ENCODE data around the gene FADD.

The FADD gene

DNA sequence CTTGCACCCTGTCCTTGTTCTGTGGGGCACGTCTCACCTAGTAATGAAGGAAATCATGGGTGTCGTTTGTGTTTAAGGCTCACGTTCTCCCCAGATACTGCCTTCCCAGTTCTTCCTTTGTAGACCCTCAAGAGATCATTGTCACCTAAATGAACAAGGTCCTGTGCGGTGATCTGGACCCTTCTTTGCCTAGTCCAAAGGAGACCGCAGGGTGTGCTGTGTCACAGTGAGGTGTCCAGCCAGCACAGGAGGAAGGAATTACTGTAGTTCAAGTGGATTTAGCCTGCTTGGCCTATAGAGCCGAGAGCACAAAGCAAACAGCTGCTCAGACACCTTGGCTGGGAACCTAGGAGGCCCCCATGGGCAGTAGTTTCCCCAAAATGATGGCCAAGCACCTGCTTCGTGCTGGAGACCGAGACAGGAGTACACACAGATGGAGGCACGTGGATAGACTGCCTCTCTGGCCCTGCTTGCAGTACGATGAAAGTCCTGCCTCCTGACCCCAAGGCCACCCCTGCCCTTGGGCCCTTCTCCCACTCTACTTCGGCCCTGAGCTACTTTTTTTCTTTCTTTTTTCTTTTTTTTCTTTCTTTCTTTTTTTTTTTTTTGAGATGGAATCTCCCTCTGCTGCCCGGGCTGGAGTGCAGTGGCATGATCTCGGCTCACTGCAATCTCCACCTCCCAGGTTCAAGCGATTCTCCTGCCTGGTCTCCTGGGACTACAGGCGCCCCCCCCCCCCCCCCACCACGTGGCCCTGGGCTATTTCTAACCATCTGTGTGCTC lies 48.0 kb downstream of the FADD start (continued):
- TF ChIP-seq, protein P1, sequence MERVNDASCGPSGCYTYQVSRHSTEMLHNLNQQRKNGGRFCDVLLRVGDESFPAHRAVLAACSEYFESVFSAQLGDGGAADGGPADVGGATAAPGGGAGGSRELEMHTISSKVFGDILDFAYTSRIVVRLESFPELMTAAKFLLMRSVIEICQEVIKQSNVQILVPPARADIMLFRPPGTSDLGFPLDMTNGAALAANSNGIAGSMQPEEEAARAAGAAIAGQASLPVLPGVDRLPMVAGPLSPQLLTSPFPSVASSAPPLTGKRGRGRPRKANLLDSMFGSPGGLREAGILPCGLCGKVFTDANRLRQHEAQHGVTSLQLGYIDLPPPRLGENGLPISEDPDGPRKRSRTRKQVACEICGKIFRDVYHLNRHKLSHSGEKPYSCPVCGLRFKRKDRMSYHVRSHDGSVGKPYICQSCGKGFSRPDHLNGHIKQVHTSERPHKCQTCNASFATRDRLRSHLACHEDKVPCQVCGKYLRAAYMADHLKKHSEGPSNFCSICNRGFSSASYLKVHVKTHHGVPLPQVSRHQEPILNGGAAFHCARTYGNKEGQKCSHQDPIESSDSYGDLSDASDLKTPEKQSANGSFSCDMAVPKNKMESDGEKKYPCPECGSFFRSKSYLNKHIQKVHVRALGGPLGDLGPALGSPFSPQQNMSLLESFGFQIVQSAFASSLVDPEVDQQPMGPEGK (CRISPR knock-in tag; IDR thresholded peaks at IDR 0.05; ENCODE audit: borderline replicate concordance): no peak
- TF ChIP-seq, protein P2, sequence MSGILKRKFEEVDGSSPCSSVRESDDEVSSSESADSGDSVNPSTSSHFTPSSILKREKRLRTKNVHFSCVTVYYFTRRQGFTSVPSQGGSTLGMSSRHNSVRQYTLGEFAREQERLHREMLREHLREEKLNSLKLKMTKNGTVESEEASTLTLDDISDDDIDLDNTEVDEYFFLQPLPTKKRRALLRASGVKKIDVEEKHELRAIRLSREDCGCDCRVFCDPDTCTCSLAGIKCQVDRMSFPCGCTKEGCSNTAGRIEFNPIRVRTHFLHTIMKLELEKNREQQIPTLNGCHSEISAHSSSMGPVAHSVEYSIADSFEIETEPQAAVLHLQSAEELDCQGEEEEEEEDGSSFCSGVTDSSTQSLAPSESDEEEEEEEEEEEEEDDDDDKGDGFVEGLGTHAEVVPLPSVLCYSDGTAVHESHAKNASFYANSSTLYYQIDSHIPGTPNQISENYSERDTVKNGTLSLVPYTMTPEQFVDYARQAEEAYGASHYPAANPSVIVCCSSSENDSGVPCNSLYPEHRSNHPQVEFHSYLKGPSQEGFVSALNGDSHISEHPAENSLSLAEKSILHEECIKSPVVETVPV (CRISPR knock-in tag; IDR thresholded peaks at IDR 0.05): no peak
- no peak for TF ChIP-seq ZC3H10 (CRISPR knock-in tag; IDR thresholded peaks at IDR 0.05)
- TF ChIP-seq OSR1 (CRISPR knock-in tag; IDR thresholded peaks at IDR 0.05): no peak
- no peak for TF ChIP-seq ISL1 (CRISPR knock-in tag; IDR thresholded peaks at IDR 0.05)
- TF ChIP-seq ZFP30 (CRISPR knock-in tag; IDR thresholded peaks at IDR 0.05): no peak
- no peak for TF ChIP-seq ZFP3 (CRISPR knock-in tag; IDR thresholded peaks at IDR 0.05)

DNA sequence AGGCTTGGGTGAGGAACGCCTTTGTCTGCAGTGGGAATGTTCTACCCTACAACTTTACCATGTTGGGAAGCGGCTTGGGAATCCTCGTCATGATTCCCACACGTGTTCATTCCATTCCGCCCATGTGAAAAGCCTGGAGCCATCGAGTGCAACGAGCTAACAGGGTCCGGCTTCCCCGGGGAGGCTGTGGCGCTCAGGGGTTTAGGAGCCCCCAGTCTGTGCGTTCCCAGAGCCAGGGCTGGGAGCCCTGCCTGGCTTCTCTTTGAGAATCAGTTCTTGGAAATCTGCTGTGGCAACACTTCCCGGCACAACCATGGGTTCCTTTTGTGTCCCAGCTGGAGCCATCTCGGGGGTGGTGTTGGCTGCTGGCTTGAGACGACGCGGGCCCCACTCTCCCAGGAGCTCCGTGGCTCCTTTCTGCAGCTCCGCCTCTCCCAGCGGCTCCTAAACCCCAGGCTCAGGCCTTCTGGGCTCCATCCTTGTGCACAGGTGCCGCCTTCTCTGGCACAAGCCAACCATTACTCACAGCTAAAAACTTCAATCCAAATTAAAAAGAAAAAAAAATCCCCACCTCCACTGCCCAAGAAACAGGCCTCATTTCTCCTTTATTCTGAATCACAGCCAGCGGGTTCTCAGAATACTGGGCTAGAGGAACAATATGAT lies 48.7 kb downstream of the FADD start:
- no peak for ATAC-seq
- TF ChIP-seq ZNF70 (CRISPR knock-in tag; IDR thresholded peaks at IDR 0.05): no peak
- no peak for TF ChIP-seq ARNTL (CRISPR knock-in tag; IDR thresholded peaks at IDR 0.05; ENCODE audit: borderline replicate concordance, low read depth)
- TF ChIP-seq, protein P1 (CRISPR knock-in tag; IDR thresholded peaks at IDR 0.05; ENCODE audit: borderline replicate concordance): no peak
- no peak for TF ChIP-seq ZNF8 (CRISPR knock-in tag; IDR thresholded peaks at IDR 0.05)
- TF ChIP-seq ZNF565 (CRISPR knock-in tag; conservative IDR thresholded peaks at IDR 0.05; ENCODE audit: low read depth): no peak
- no peak for TF ChIP-seq PPARA (CRISPR knock-in tag; IDR thresholded peaks at IDR 0.05; ENCODE audit: borderline replicate concordance)
- no peak for TF ChIP-seq ISL1 (CRISPR knock-in tag; IDR thresholded peaks at IDR 0.05)

DNA sequence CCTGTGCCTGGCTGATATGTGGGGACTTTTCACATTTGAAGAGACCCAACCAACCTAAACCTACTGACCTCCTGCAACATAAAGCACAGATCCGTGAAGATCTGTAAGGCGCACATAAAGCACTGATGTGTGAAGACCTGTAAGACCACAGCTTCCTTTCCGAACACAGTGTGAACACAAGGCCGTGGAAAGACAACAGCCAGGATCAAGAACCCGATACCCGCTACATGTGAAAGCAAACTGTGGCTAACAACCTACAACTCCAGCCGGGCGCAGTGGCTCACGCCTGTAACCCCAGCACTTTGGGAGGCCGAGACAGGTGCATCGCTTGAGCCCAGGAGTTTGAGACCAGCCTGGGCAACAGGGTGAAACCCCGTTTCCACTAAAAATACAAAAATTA lies 49.7 kb downstream of the FADD start:
- no peak for ATAC-seq
- TF ChIP-seq OSR1 (CRISPR knock-in tag; IDR thresholded peaks at IDR 0.05) (no peak), ZNF8 (CRISPR knock-in tag; IDR thresholded peaks at IDR 0.05) (no peak), TOX (CRISPR knock-in tag; IDR thresholded peaks at IDR 0.05; ENCODE audit: borderline replicate concordance) (no peak), ARNTL (CRISPR knock-in tag; IDR thresholded peaks at IDR 0.05; ENCODE audit: borderline replicate concordance, low read depth) (no peak), ZFP3 (CRISPR knock-in tag; IDR thresholded peaks at IDR 0.05) (no peak), CSDC2 (CRISPR knock-in tag; IDR thresholded peaks at IDR 0.05) (no peak), BACH2 (CRISPR knock-in tag; IDR thresholded peaks at IDR 0.05; ENCODE audit: borderline replicate concordance) (no peak), ESRRG (CRISPR knock-in tag; IDR thresholded peaks at IDR 0.05) (no peak), TCF4 (CRISPR knock-in tag; IDR thresholded peaks at IDR 0.05; ENCODE audit: borderline replicate concordance) (no peak), RARB (CRISPR knock-in tag; IDR thresholded peaks at IDR 0.05) (no peak), ISL1 (CRISPR knock-in tag; IDR thresholded peaks at IDR 0.05) (no peak), PPARA (CRISPR knock-in tag; IDR thresholded peaks at IDR 0.05; ENCODE audit: borderline replicate concordance) (no peak), ZNF70 (CRISPR knock-in tag; IDR thresholded peaks at IDR 0.05) (no peak), ZC3H10 (CRISPR knock-in tag; IDR thresholded peaks at IDR 0.05) (no peak)
- TF ChIP-seq, protein P3, sequence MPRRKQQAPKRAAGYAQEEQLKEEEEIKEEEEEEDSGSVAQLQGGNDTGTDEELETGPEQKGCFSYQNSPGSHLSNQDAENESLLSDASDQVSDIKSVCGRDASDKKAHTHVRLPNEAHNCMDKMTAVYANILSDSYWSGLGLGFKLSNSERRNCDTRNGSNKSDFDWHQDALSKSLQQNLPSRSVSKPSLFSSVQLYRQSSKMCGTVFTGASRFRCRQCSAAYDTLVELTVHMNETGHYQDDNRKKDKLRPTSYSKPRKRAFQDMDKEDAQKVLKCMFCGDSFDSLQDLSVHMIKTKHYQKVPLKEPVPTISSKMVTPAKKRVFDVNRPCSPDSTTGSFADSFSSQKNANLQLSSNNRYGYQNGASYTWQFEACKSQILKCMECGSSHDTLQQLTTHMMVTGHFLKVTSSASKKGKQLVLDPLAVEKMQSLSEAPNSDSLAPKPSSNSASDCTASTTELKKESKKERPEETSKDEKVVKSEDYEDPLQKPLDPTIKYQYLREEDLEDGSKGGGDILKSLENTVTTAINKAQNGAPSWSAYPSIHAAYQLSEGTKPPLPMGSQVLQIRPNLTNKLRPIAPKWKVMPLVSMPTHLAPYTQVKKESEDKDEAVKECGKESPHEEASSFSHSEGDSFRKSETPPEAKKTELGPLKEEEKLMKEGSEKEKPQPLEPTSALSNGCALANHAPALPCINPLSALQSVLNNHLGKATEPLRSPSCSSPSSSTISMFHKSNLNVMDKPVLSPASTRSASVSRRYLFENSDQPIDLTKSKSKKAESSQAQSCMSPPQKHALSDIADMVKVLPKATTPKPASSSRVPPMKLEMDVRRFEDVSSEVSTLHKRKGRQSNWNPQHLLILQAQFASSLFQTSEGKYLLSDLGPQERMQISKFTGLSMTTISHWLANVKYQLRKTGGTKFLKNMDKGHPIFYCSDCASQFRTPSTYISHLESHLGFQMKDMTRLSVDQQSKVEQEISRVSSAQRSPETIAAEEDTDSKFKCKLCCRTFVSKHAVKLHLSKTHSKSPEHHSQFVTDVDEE (CRISPR knock-in tag; IDR thresholded peaks at IDR 0.05): no peak
- TF ChIP-seq, protein P2 (CRISPR knock-in tag; IDR thresholded peaks at IDR 0.05): no peak
- TF ChIP-seq, protein P4, sequence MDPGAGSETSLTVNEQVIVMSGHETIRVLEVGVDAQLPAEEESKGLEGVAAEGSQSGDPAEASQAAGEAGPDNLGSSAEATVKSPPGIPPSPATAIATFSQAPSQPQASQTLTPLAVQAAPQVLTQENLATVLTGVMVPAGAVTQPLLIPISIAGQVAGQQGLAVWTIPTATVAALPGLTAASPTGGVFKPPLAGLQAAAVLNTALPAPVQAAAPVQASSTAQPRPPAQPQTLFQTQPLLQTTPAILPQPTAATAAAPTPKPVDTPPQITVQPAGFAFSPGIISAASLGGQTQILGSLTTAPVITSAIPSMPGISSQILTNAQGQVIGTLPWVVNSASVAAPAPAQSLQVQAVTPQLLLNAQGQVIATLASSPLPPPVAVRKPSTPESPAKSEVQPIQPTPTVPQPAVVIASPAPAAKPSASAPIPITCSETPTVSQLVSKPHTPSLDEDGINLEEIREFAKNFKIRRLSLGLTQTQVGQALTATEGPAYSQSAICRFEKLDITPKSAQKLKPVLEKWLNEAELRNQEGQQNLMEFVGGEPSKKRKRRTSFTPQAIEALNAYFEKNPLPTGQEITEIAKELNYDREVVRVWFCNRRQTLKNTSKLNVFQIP (CRISPR knock-in tag; IDR thresholded peaks at IDR 0.05; ENCODE audit: borderline replicate concordance, low read depth): no peak
- TF ChIP-seq, protein P5, sequence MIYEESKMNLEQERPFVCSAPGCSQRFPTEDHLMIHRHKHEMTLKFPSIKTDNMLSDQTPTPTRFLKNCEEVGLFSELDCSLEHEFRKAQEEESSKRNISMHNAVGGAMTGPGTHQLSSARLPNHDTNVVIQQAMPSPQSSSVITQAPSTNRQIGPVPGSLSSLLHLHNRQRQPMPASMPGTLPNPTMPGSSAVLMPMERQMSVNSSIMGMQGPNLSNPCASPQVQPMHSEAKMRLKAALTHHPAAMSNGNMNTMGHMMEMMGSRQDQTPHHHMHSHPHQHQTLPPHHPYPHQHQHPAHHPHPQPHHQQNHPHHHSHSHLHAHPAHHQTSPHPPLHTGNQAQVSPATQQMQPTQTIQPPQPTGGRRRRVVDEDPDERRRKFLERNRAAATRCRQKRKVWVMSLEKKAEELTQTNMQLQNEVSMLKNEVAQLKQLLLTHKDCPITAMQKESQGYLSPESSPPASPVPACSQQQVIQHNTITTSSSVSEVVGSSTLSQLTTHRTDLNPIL (CRISPR knock-in tag; IDR thresholded peaks at IDR 0.05; ENCODE audit: low read depth): no peak
